HG03571 (cell line): Measurements from ENCODE around the gene SKP1.

Experiments
- ATAC-seq: cut with Tn5 transposase; IDR thresholded peaks from one replicate; pipeline ENCODE4 v1.9.1; 2021; ENCODE audit not compliant: unreplicated experiment

The SKP1 gene

GRCh38 chr5:134113902-134114875 is 62.6 kb downstream of the SKP1 start, which contains the start of gene TCF7:
TCF7 (plus strand) TSS chr5:134114681; CDS start chr5:134114907, 226 bp downstream.
- ATAC-seq, result peak; percentile 87

DNA sequence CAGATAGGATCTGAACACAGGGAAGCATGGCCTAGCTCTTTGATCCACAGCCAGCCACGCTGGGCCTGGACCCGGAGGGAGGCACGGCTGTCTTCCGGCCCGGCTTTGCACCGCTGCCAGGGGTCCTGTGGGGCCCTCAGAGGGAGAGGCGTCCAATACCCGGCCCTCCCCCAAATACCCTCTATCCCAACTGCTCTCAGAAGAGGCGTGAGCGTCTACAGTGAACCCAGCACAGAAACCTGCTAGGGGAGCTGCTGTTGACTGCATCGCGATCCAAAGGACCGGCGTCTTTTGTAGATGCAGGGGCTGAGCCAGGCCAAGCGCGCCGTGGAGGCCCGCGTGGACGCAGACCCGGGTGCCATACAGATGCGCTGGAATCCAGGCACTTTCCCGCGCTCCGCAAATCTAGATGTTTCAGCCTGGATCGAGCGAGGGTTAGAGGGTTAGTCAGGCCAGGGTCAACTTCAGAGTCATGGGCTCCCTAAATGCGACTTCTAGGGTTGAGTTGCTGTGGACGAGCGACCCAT is 63.3 kb downstream of the SKP1 start:
- no peak for ATAC-seq

- no peak for ATAC-seq
These were observed 63.9 kb downstream of the SKP1 start for GRCh38 chr5:134112726-134113362.

- no peak for ATAC-seq
These were observed 64.8 kb downstream of the SKP1 start for GRCh38 chr5:134111741-134112647.

GRCh38 chr5:134110382-134110781 is 66.4 kb downstream of the SKP1 start:
- no peak for ATAC-seq

- no peak for ATAC-seq
These were observed 69.0 kb downstream of the SKP1 start for GRCh38 chr5:134107779-134108178.

- no peak for ATAC-seq
These were observed 69.6 kb downstream of the SKP1 start for GRCh38 chr5:134106991-134107701.

GRCh38 chr5:134103998-134104654 is 72.6 kb downstream of the SKP1 start:
- no peak for ATAC-seq

GRCh38 chr5:134103397-134103796 is 73.4 kb downstream of the SKP1 start:
- no peak for ATAC-seq

DNA sequence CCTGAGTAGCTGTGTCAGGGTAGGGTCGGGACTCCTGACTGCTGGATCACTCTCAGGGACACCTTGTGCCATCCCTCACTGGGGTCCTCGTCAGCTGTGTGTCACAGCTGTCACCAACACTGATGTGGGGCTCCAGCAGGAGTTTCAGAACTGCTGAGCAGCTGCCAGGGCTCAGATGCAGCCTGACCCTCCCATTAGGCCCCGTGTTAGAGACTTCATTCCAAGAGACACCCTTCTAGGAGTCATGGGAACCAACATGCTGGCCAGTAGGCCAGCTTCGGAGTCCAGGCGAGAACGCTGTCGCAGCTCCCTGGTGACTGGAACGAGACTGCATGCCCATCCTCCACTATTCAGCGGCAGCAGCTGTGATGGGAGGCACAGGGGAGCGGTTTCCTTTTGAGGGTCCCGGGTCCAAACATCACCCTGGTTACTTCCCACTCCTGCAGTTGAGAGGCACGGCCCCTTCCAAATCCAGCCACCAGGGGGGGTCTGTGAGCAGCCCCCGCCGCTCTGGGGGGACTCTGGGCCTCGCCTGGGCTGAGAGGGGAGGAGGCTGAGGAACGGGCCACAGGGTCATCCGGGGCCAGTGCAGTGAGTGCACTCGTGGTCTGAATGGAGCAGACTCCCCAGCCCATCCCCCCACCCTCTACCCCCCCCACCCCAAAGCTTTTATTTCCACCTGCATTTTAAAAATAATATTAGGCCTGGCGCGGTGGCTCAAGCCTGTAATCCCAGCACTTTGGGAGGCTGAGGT is 74.9 kb downstream of the SKP1 start:
- ATAC-seq, result no peak

DNA sequence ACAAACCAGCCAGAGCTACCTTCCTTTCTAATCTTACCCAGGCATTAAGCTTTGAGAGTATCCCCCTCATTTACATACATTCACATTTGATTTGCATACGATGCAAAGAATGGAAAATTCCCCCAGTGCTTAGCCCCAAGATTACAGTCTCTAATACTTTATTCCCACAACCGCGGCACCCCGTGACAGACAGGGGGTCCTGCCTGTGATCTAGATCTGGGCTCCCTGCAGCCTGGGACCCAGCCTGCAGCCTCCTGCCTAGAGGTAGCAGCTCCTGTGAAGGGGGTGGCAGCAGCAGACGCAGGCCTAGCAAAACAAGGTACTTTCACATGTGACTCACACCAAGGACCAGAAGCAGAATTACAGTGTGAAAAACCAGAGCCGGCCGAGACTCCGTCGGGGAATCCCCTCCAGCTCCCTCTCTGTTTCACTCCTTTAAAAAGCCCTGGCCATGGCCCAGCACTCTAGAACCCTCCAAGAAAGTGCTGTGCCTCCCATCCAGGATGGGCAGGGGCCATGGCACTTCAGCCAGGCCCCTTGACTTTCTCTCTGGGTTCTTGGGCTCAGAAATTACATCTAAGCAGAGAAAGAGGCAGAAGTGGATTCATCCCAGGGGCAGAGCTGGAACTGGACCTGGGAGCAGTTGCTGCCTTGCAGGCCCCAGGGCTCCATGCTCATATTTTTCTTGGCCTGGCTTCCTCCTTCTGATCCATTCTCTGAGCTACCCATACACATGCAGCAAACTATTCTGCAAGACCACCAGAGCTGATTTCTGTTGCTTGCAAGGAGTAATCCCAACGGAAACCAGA is 76.3 kb downstream of the SKP1 start:
- ATAC-seq, result peak; percentile 84

DNA sequence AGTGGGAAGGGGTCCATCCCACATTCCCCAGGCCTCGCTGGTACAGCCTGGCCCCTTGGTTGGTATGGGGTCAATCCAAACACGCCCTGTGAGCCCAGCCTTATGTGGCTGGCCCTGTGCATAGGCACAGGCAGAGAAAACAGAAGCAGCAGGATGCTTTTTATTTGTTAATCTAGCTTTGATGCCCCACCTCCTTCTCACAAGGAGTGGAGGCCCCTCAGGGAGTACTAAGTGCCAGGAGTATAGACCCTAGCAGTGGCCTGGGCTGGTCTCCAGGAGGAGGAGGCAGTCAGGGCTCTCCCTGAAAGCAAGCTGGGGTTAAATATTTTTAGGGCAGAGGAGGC is 76.8 kb downstream of the SKP1 start:
- no peak for ATAC-seq

GRCh38 chr5:134099288-134099872 is 77.4 kb downstream of the SKP1 start:
- no peak for ATAC-seq
